MM.1S (cell line): Measurements from ENCODE around the gene ACACB.

ENCODE experiments used
- DNase-seq: peaks from one replicate; pipeline ENCODE4 v3.0.0-alpha.2; 2015
- H2AFZ ChIP-seq: fragments of 300-600 bp; sonication (generic); 2 replicates; pipeline ENCODE4 v1.6.0; 2016; ENCODE audit warnings: antibody characterized with exemption, low read length
- H3F3A ChIP-seq: fragments of 300-600 bp; sonication (generic); 2 replicates; pipeline ENCODE4 v1.6.1; 2016; ENCODE audit warnings: mild to moderate bottlenecking, antibody characterized with exemption, low read length, moderate library complexity, mixed read lengths; ENCODE audit not compliant: insufficient read depth
- H3K27ac ChIP-seq: fragments of 300-600 bp; sonication (generic); 2 replicates; pipeline ENCODE4 v1.5.1; 2016; ENCODE audit warnings: mild to moderate bottlenecking, low read length
- H3K27me3 ChIP-seq: fragments of 300-600 bp; sonication (generic); replicated peaks from 2 replicates; pipeline ENCODE4 v1.6.0; 2016; ENCODE audit warnings: low read length; ENCODE audit not compliant: insufficient read depth
- H3K36me3 ChIP-seq: fragments of 300-600 bp; sonication (generic); replicated peaks from 2 replicates; pipeline ENCODE4 v1.6.1; 2016; ENCODE audit warnings: mild to moderate bottlenecking, low read length, mixed read lengths; ENCODE audit not compliant: insufficient read depth
- H3K4me1 ChIP-seq: fragments of 300-600 bp; sonication (generic); 2 replicates; pipeline ENCODE4 v1.6.1; 2016; ENCODE audit warnings: low read length, mixed read lengths
- H3K4me2 ChIP-seq: fragments of 300-600 bp; sonication (generic); 2 replicates; pipeline ENCODE4 v1.6.0; 2016; ENCODE audit warnings: low read depth, low read length
- H3K4me3 ChIP-seq: fragments of 300-600 bp; sonication (generic); 2 replicates; pipeline ENCODE4 v1.5.1; 2016; ENCODE audit warnings: low read length, mixed read lengths
- H3K79me2 ChIP-seq: fragments of 300-600 bp; sonication (generic); 2 replicates; pipeline ENCODE4 v1.6.1; 2016; ENCODE audit warnings: mixed run types, low read length, mixed read lengths
- H3K9ac ChIP-seq: fragments of 300-600 bp; sonication (generic); 2 replicates; pipeline ENCODE4 v1.6.1; 2016; ENCODE audit warnings: low read length, mixed read lengths
- H3K9me2 ChIP-seq: fragments of 300-600 bp; sonication (generic); replicated peaks from 2 replicates; pipeline ENCODE4 v1.6.1; 2016; ENCODE audit warnings: mild to moderate bottlenecking, low read length, mixed read lengths; ENCODE audit not compliant: insufficient read depth
- H3K9me3 ChIP-seq: fragments of 300-600 bp; sonication (generic); replicated peaks from 2 replicates; pipeline ENCODE4 v1.6.1; 2016; ENCODE audit warnings: mild to moderate bottlenecking, low read length, mixed read lengths; ENCODE audit not compliant: insufficient read depth
- H4K20me1 ChIP-seq: fragments of 300-600 bp; sonication (generic); 2 replicates; pipeline ENCODE4 v1.6.1; 2016; ENCODE audit warnings: mild to moderate bottlenecking, low read length, moderate library complexity, mixed read lengths; ENCODE audit not compliant: insufficient read depth
- EZH2 ChIP-seq: fragments of 300-600 bp; sonication (generic); optimal IDR thresholded peaks from 2 replicates; pipeline ENCODE3; 2017; ENCODE audit warnings: low read depth, mild to moderate bottlenecking, antibody characterized with exemption, low read length, mixed read lengths
- EZH2phosphoT487 ChIP-seq: fragments of 300-600 bp; sonication (generic); IDR thresholded peaks from 2 replicates; pipeline ENCODE4 v1.6.1; 2018; ENCODE audit warnings: antibody characterized with exemption, low read length
- TF ChIP-seq, protein P1 (sequence below): fragments of 300-600 bp; sonication (generic); IDR thresholded peaks from 2 replicates; pipeline ENCODE4 v1.5.1; 2016; ENCODE audit warnings: antibody characterized with exemption, low read length, mixed read lengths

ACACB gene

DNA sequence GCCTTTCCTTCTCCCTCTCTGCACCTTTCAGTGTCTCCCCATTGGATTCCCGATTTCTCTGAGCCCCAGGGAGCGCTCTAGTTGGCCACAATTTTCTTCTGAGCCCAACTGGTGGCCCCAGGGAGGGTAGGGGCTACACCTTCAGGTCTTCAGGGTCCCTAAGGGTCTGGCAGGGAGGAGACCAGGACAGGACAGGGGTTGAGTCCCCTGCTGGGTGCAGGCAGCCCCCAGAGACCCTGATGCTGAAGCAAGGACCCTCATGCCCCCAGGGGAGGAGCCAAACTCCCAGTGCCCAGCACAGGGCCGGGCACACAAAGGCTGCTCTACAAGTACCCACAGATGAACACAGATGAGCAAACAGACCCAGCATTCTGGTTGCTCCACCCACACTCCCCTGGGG lies 180.0 kb downstream of the ACACB start:
- Histone ChIP-seq H3K4me3 (no peak overlapping the region), H3K36me3 (no peaks in the 10 kb centered on the region), H3K4me2 (no peak overlapping the region), H4K20me1 (no peaks in the 10 kb centered on the region), H2AFZ (no peak overlapping the region), H3F3A (no peaks in the 10 kb centered on the region), H3K27ac (no peak overlapping the region), H3K79me2 (no peaks in the 10 kb centered on the region), H3K4me1 (no peaks in the 10 kb centered on the region), H3K9me3 (no peaks in the 10 kb centered on the region), H3K9me2 (no peaks in the 10 kb centered on the region), H3K27me3 (peaks cover 21% of the 10 kb centered on the region), H3K9ac (no peak overlapping the region)
- TF ChIP-seq EZH2 (no peak), EZH2phosphoT487 (no peak)
- TF ChIP-seq, protein P1, sequence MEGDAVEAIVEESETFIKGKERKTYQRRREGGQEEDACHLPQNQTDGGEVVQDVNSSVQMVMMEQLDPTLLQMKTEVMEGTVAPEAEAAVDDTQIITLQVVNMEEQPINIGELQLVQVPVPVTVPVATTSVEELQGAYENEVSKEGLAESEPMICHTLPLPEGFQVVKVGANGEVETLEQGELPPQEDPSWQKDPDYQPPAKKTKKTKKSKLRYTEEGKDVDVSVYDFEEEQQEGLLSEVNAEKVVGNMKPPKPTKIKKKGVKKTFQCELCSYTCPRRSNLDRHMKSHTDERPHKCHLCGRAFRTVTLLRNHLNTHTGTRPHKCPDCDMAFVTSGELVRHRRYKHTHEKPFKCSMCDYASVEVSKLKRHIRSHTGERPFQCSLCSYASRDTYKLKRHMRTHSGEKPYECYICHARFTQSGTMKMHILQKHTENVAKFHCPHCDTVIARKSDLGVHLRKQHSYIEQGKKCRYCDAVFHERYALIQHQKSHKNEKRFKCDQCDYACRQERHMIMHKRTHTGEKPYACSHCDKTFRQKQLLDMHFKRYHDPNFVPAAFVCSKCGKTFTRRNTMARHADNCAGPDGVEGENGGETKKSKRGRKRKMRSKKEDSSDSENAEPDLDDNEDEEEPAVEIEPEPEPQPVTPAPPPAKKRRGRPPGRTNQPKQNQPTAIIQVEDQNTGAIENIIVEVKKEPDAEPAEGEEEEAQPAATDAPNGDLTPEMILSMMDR: no peak
- DNase-seq: no peak

DNA sequence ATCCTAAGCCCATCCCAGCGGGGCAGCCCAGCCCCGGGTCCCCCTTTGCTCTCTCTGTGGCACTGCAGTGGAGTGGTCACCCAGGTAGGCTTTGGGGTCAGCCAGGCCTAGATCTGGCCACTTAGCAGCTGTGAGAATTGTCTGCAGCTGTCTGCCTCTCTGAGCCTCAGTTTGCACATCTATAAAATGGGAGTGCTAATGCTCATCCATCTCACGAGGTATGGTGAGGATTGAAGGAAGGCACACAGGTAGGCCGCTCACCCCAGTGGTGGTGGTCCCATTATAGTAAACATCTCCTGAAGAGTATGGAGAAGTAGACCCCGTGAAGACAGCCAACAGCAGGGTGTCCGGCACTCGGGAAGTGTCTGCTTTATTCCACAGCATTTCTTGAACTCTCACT lies 183.5 kb downstream of the ACACB start:
- Histone ChIP-seq H3K4me2 (no peak overlapping the region), H3K9me2 (no peaks in the 10 kb centered on the region), H3K79me2 (no peaks in the 10 kb centered on the region), H3K9me3 (no peaks in the 10 kb centered on the region), H3K4me1 (no peaks in the 10 kb centered on the region), H3K9ac (no peak overlapping the region), H3F3A (no peaks in the 10 kb centered on the region), H3K27me3 (peaks cover 18% of the 10 kb centered on the region), H4K20me1 (no peaks in the 10 kb centered on the region), H2AFZ (no peak overlapping the region), H3K4me3 (no peak overlapping the region), H3K36me3 (no peaks in the 10 kb centered on the region), H3K27ac (no peak overlapping the region)
- TF ChIP-seq, protein P1: no peak
- TF ChIP-seq EZH2 (no peak), EZH2phosphoT487 (no peak)
- no peak for DNase-seq

DNA sequence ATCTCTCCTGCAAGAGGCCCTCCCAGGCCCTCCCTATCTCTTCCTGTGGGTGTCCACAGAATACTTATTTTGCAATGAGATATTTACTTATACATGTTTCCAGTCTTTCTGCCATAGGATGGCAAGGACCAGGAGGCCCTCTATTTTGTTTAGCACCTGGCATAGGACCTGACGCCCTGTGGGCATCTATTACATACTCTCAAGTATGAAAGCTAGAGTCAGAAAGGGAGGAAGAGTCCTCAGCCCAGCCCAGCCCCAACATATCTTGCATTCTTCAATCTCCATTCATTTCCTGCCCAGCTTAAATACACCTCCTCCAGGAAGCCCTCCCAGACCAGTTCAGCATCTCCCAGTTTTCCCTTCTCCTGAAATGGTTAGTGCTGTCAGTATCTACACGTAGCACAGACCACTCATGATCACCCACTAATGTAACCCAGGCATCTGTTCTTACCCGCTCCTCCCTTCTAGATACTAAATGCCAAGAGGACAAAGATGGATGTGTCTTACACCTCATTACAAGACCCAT lies 185.3 kb downstream of the ACACB start:
- no peaks in the 10 kb centered on the region for H3K9me2 ChIP-seq
- no peaks in the 10 kb centered on the region for H3K79me2 ChIP-seq
- DNase-seq: no peak
- H2AFZ ChIP-seq: no peak overlapping the region
- no peaks in the 10 kb centered on the region for H3F3A ChIP-seq
- no peak overlapping the region for H3K27ac ChIP-seq
- H3K9me3 ChIP-seq: no peaks in the 10 kb centered on the region
- no peak overlapping the region for H3K4me3 ChIP-seq
- TF ChIP-seq EZH2phosphoT487: no peak
- TF ChIP-seq EZH2: no peak
- TF ChIP-seq, protein P1: no peak
- H3K36me3 ChIP-seq: no peaks in the 10 kb centered on the region
- H3K9ac ChIP-seq: no peak overlapping the region
- no peaks in the 10 kb centered on the region for H3K4me1 ChIP-seq
- no peaks in the 10 kb centered on the region for H4K20me1 ChIP-seq
- peaks cover under 1% of the 10 kb centered on the region; the same call in 1 of the 2 replicates for H3K27me3 ChIP-seq
- no peak overlapping the region for H3K4me2 ChIP-seq
